GM18505 (cell line): ENCODE data around the gene E2F1.

Experiments
- ATAC-seq: cut with Tn5 transposase; IDR thresholded peaks from one replicate; pipeline ENCODE4 v1.9.1; 2021; ENCODE audit not compliant: unreplicated experiment
- POLR2A ChIP-seq: IDR thresholded peaks from 4 replicates; pipeline ENCODE4 v1.6.1; 2011; ENCODE audit warnings: borderline replicate concordance; ENCODE audit not compliant: insufficient read depth, insufficient read length; ENCODE audit errors: extremely low read depth

E2F1 gene

DNA sequence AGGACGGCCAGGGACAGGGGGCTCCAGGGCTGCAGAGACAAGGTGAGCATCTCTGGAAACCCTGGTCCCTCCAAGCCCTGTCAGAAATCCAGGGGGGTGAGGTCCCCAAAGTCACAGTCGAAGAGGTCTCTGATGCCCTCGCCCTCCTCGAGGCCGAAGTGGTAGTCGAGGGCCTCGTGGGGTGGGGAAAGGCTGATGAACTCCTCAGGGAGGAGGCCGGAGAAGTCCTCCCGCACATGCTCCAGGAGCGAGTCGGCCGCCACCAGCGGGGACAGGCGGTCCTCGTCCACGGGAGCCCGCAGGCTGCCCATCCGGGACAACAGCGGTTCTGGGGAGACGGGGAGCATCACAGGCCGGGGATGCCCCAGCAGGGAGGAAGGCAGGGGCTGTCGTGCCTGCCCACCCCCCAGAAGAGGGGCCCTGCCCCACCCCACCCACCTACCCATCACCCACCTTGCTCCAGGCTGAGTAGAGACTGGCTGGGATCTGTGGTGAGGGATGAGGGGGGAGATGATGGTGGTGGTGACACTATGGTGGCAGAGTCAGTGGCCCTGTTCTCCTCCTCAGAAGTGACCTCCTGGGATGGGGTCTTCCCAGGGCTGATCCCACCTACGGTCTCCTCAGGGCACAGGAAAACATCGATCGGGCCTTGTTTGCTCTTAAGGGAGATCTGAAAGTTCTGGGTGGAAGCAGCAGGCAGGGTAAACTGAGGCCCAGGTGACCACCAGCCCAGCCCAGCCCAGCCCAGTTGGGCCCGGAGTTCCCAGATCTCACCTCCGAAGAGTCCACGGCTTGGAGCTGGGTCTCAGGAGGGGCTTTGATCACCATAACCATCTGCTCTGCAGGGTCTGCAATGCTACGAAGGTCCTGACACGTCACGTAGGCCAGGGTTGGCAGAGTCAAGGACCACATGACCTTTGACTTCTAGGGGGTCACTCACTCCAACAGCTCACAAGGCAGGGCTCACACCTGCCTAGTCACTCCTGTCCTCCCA, 9.2 kb downstream of the E2F1 start:
- TF ChIP-seq POLR2A, result no peak
- no peak for ATAC-seq

DNA sequence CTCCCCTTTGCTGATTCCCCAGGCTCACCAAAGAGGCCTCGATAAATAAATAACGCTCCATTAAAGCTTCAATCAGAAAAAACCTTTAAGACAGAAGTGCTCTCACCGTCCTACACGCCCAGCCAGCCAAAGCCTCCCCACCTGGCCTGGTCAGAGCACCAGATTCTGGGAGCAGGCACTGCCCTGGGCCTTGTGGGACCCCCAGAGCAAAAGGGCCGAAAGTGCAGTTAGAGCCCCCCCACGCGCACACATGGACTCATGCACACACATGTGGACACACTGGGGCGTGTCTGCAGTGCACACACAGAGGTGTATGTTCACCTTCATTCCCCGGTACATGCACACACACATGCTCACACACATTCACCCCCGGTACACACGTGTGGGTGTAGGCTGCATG, 10.1 kb downstream of the E2F1 start:
- no peak for ATAC-seq
- no peak for TF ChIP-seq POLR2A

DNA sequence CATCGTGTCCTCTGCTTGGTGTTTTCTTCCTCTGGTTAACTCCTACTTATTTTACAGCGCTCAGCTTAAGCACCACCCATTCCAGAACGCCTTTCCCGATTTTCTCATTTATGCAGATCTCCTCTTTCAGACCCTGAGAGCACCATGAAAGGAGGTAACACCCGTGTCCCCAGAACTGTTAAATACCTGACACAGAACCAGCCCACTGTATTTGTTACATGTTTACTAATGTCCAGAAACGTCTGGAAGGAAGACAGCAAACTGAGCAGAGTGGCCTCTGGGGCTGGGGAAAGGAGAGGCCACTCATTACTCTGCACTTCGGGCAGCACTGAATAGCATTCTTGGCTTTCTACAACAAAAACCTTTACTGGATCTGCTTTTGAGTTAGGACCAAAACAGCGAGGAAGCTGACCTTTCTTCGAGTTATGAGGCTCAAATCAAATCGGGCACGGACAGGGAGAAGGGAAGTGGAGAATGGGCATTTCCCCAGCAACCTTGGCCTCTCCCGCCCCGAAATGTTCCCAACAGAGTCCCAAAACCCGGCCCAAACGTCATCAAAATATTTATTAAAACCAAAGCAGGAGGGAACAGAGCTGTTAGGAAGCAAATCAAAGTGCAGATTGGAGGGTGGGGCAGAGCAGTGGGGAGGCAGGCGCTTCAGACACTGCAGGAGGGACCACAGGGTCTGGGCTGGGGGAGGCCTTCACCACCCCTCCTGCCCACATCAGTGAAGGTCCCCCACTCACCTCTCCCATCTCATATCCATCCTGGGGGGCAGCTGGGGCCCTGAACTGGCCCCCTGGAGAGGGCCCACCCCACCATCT, 10.8 kb downstream of the E2F1 start:
- no peak for TF ChIP-seq POLR2A
- ATAC-seq, result no peak

DNA sequence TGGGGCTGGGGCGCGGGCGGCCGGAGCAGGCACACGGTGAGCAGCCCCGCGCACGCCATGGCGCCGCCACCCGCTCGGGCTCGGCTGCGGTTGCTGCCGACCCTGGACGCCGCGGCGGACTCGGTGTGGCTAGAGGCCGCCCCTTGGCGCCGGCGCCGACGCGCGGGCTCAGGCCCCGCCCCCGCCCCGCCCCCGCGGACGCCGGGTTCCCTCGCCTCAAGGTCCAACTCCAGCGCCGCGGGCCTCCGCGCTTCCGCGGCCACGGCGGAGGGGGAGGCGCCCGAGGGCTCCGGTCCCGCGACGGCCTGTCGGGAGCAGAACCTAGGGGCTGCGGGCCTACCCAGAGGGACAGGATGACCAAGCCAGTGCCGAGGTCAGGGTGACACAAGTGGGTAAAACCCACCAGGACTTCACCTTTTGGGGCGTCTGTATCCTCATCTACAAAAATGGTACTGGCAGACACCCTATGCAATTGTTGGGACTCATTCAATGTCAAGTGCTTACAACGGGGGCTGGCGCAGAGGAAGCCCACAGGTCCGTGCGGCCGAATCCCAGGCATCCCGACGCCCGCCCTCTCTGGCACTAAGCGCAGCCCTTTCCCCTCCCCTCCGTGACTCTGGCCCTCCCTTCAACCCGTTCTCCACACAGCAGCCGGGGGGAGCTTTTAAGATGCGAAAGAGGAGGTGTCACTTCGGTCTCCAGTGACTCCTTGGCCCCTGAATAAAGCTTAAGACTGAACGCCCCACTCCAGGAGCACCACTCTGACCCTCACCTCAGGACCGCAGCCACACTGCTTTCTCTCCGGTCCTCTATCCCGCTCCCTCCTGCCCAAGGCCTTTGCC, 11.7 kb downstream of the E2F1 start, which contains the start of gene NECAB3:
Gene NECAB3, minus strand, starts transcription at position 135 of the 842 bp plus-strand sequence. Its CDS starts 76 bp downstream, at position 59.
- peak; percentile 65 for ATAC-seq
- TF ChIP-seq POLR2A, result peak; percentile 60

DNA sequence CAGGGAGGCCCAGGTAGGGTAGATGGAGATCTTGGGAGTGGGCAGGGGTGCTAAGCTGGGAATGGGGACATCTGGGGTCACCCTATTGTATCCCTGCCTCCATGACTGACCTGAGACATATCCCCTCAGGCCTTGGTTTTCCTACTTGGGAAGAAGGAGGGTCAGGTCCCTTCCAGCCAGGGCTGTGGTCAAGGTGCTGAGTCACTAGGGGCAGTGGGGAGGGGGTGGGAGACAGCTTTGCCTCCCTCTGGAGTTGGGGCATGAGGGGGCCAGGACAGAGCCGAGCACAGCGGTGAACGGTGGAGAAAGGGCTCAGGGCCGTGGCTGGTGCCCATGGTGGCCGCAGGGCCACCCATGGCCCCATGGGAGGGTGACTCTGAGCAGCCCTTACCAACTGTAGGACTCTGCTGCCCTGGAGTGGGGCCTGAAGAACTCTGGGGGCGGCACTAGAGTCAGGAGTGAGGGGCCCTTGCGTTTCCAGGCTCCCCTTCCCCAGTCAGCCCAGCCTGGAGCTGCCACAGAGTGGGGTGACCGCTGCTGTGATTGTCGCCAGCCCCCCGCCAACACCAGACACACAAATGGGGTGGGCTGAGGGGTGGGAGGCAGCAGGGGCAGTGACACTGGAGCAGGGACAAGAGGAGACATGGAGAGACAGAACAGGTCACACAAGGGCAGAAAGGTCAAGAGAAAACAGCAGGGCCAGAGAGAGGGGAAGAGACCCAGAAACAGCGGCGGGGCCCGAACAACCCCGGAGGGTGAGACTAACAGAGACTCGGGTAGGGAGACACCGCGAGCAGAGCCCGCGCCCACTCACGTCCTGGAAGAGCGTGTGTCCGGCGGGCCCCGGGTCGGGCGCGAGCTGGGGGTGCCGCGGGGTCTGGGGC, 12.5 kb downstream of the E2F1 start:
- ATAC-seq, result no peak
- no peak for TF ChIP-seq POLR2A

DNA sequence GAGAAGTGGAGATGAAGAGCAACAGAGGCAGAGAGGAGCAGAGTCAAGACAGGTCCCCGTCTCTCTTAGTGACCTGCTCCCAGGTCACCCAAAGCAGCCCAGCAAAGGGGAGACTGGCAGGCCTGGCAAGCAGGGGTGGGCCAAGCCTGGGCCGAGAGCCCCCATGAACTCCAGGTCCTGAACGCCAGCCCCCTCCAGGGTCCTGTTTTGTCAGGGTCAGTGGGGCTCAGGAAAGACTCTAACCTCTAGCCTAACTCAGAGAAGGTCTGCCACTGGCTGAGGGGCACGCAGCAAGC, 13.1 kb downstream of the E2F1 start:
- ATAC-seq, result no peak
- no peak for TF ChIP-seq POLR2A

DNA sequence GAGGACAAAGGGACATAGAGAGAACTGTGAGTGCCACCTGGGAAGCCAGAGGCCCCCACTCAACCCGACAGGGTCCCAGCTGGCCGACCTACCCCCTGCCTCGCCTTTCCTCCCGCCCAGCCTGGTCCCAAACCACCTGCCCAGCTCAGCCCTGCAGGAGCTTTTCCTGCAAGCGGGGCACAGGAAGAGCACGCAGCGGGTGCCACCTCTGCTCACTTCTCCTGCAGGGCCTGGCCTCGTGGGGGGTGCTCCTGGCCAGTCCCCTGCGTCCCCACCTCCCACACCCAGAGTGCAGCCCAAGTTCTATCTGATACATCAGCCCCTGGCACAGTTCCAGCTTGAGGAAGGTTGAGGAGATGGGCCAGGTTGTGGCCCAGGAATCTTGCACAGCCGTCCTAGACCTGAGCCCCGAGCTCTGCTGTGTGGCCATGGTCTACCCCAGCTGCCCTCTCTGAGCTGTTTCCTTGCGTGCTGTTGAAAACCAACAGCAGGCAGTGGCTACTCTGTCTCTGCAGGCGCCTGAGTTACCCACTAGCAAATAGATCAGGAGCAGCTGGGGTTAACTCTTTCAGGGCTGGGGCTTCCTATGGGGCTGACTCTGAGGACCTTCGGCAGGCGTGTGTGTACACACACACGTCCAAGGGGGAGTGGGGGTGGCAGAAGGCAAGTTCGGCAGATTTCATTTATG, 13.6 kb downstream of the E2F1 start:
- no peak for ATAC-seq

DNA sequence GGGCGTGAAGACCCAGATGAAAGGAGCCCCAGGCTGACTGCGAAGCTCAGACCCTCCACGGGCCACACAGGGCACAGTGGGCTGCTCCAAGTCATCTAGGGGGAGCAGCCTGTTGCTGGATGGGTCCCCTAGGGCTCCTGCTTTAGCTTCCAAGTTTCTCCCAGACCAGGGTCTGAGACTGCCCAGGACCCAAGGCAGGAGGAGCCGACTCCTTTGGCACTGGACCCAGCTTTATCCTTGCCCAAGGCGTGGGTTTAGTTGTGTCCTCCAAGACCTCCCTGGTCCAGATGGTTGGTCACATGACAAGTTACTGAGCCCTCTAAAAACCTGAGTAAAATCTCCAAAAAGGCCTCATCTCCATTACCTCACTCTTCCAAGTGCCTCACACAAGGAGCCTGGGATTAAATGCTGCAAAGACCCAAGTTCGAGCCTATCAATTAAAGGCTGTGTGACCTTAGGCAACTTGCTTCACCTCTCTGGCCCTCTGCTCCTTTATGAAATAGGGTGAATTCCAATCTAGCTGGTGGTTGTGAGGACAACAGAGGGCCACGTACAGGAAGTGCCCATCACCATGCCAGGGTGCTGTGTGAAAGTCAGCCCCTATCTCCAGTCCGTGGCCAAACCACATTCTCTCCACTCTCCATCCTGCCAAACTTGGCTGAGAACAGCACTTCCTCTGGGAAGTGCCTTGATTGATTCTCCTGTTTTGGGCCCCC, 14.5 kb downstream of the E2F1 start:
- TF ChIP-seq POLR2A, result no peak
- no peak for ATAC-seq

More for the DNA sequence above, 13.6 kb downstream of the E2F1 start:
- no peak for TF ChIP-seq POLR2A

DNA sequence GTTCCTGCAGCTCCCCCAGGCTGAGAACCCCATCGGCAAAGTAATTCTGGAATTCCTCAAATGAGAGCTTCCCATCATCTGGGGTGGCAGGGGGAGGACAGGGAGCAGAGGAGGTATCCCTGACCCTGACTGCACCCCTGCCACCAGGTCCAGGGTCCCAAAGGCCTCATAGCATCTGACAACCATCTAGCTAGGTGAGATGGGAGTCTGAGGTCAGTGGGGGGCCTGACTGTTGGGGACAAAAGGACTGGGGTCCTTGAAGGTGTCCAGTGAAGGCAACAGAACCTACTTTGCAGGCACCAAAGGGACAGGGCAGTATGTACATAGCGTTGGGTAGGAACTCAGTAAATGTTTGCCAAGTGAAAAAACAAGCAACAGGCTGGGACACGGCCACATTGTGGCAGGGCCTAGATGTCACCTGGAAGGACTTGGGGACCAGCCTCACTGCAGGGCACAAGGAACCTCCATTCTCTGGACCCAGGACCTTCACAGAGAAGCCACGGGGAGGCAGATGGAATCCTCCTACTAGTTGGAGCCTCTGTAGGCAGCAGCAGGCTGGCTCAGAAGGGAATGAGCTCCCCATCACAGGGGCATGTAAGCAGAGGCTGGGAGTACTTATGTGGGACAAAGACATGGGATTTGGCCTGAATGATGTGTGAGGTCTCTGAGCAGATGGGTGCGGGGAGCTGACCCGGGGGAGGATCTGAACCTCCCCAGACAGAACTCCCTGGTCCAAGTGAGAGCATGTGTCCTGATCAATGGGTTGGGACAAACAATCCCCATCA, 15.3 kb downstream of the E2F1 start:
- ATAC-seq, result no peak
- TF ChIP-seq POLR2A, result no peak

DNA sequence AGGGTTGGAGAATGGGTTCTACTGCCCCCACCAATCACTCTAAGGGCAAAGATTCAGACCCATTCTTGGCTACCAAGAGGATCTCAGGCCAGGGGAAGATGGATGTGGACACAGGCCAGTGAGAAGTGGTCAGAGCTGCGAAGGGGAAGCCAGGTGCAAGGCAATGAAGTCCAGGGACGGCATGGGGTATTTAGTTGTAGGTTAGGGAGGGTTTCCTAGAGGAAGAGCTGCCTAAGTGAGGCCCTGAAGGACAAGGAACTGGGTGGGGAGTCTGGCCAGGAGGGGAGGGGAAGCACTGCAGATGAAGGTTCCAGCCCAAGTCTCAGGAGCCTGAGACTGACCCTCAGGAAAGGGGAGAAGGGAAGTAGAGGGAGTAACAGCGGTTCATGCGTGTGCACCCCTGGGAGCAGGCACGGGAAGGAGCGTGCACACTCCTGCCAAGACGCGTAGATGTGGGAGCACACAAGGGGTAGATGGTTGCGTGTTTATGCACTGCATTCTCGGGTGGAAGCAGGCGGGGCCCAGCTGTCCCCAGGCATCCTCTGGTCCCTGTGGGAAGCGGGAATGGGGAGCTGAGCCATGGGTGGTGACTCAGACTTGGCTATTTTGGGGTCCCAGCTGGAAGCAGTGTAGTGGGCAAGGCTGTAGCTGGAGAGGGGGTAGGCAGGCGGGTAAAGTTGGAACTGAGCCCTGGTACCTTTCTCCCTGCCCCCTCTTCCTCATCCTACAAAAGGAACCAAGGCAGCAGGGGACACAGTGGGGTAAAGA, 16.1 kb downstream of the E2F1 start:
- no peak for TF ChIP-seq POLR2A
- ATAC-seq, result no peak

DNA sequence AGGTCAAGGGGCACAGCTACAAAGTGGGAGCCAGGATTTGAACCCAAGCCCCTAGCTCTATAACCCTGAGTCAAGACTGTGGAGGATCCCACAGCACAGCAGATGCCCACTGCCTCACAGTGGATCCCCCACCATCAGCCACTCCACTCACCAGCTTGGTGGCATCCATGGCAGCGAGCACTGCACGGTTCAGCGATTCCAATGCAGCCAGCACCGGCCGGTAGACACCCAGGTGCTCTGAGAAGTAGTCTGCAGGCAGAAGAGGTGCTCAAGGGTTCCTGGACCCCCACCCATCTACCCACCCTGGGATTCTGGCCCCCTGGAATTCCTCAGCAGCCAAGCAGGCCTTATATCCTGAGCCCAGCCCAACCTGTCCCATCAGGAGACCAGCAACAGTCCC, 17.0 kb downstream of the E2F1 start:
- TF ChIP-seq POLR2A, result no peak
- ATAC-seq, result no peak
